ENCODE measurements around the gene GPR61. TPM values are rescaled to one million over a fixed set of nuclear protein-coding genes. Genes with fewer than 3 reads are reported as not detected.

Gene GPR61
- total and polyA plus RNA-seq, 7 donors: 0.10 to 1.4 (median 0.18) TPM; not detected in 4

- peaks cover 0 to 97% of the 10 kb centered on the region in 2 donors for H3K36me3 ChIP-seq (ENCODE audit: insufficient read depth in 1 of 2, low read depth in 1 of 2)
- no peaks in the 10 kb centered on the region for H3K4me1 ChIP-seq
- no peak for ATAC-seq
- no peak for DNase-seq
- H3K4me3 ChIP-seq: no peak overlapping the region
- no peaks in the 10 kb centered on the region for H3K27me3 ChIP-seq (ENCODE audit: insufficient read depth in 3 of 3, low read length in 2 of 3)
- WGBS, 3 donors: 88 to 97% (median 93%) methylated on average over 3 of the region's 3 CpGs
- no peaks in the 10 kb centered on the region for H3K9me3 ChIP-seq
- TF ChIP-seq, protein P1, sequence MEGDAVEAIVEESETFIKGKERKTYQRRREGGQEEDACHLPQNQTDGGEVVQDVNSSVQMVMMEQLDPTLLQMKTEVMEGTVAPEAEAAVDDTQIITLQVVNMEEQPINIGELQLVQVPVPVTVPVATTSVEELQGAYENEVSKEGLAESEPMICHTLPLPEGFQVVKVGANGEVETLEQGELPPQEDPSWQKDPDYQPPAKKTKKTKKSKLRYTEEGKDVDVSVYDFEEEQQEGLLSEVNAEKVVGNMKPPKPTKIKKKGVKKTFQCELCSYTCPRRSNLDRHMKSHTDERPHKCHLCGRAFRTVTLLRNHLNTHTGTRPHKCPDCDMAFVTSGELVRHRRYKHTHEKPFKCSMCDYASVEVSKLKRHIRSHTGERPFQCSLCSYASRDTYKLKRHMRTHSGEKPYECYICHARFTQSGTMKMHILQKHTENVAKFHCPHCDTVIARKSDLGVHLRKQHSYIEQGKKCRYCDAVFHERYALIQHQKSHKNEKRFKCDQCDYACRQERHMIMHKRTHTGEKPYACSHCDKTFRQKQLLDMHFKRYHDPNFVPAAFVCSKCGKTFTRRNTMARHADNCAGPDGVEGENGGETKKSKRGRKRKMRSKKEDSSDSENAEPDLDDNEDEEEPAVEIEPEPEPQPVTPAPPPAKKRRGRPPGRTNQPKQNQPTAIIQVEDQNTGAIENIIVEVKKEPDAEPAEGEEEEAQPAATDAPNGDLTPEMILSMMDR (IDR thresholded peaks at IDR 0.05): no peak
- intact Hi-C loops (cut with DNase I): no loop called here
- H3K27ac ChIP-seq: no peak overlapping the region
Measured at GRCh38 chr1:109586055-109586454, 46.4 kb downstream of the GPR61 start.

- 85 to 94% (median 87%) methylated on average over 3 of the region's 3 CpGs for WGBS, 3 donors
- Histone ChIP-seq H3K27me3 (ENCODE audit: insufficient read depth in 3 of 3, low read length in 2 of 3) (no peaks in the 10 kb centered on the region), H3K36me3 (ENCODE audit: insufficient read depth in 1 of 2, low read depth in 1 of 2) (peaks cover 0 to 99% of the 10 kb centered on the region in 2 donors), H3K4me3 (no peak overlapping the region), H3K4me1 (no peaks in the 10 kb centered on the region), H3K9me3 (no peaks in the 10 kb centered on the region), H3K27ac (no peak overlapping the region)
- DNase-seq (no peak), ATAC-seq (no peak)
- TF ChIP-seq, protein P1 (IDR thresholded peaks at IDR 0.05): no peak
- intact Hi-C loops (cut with DNase I): no loop called here
Measured at GRCh38 chr1:109589177-109589576, 49.5 kb downstream of the GPR61 start.

DNA sequence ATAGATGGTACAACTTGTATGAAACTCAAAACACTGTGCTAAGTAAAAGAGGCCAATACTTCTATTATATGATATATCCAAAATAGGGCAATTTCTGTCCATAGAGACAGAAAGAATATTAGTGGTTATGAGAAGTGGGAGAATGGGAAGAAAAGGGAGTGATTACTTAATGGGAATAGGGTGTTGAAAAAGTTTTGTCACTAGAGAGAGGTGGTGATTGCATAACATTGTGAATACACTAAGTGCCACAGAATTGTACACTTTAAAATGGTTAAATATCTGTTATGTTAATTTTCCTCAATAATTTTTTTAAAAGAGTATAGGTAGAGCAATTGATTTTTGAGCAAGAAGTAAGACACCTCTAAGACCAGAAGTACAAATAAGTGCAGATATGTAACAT, 50.0 kb downstream of the GPR61 start:
- H3K27me3 ChIP-seq (ENCODE audit: insufficient read depth in 3 of 3, low read length in 2 of 3): no peaks in the 10 kb centered on the region
- H3K4me1 ChIP-seq: no peaks in the 10 kb centered on the region
- H3K36me3 ChIP-seq (ENCODE audit: insufficient read depth in 1 of 2, low read depth in 1 of 2): peaks cover 0 to 96% of the 10 kb centered on the region in 2 donors
- DNase-seq (no peak), ATAC-seq (no peak)
- intact Hi-C loops (cut with DNase I): loop anchor here in 1 of 2 donors (10.0 kb wide), 1 partner anchor 1285 kb away; the partner anchor contains the start of gene CD53
- TF ChIP-seq, protein P1 (IDR thresholded peaks at IDR 0.05): no peak
- no peak overlapping the region for H3K4me3 ChIP-seq
- no peaks in the 10 kb centered on the region for H3K9me3 ChIP-seq
- H3K27ac ChIP-seq: no peak overlapping the region

GRCh38 chr1:109592916-109593315, 53.2 kb downstream of the GPR61 start:
- Histone ChIP-seq H3K27ac (no peak overlapping the region), H3K36me3 (ENCODE audit: insufficient read depth in 1 of 2, low read depth in 1 of 2) (peaks cover 0 to 80% of the 10 kb centered on the region in 2 donors), H3K27me3 (ENCODE audit: insufficient read depth in 3 of 3, low read length in 2 of 3) (no peaks in the 10 kb centered on the region), H3K9me3 (no peaks in the 10 kb centered on the region), H3K4me3 (no peak overlapping the region), H3K4me1 (no peaks in the 10 kb centered on the region)
- intact Hi-C loops (cut with DNase I): loop anchor here in 1 of 2 donors (10.0 kb wide), 1 partner anchor 1282 kb away; the partner anchor contains the start of gene CD53
- DNase-seq (no peak), ATAC-seq (no peak)
- TF ChIP-seq, protein P1 (IDR thresholded peaks at IDR 0.05): no peak

- H3K27ac ChIP-seq: no peak overlapping the region
- intact Hi-C loops (cut with DNase I): loop anchor here in 1 of 2 donors (10.0 kb wide), 1 partner anchor 1279 kb away; the partner anchor contains the start of gene CD53
- no peaks in the 10 kb centered on the region for H3K4me1 ChIP-seq
- WGBS, 3 donors: 93 to 97% (median 95%) methylated on average over 2 of the region's 2 CpGs
- no peaks in the 10 kb centered on the region for H3K9me3 ChIP-seq
- H3K27me3 ChIP-seq (ENCODE audit: insufficient read depth in 3 of 3, low read length in 2 of 3): no peaks in the 10 kb centered on the region
- TF ChIP-seq, protein P1 (IDR thresholded peaks at IDR 0.05): no peak
- no peak overlapping the region for H3K4me3 ChIP-seq
- DNase-seq (no peak), ATAC-seq (no peak)
- peaks cover 0 to 58% of the 10 kb centered on the region in 2 donors for H3K36me3 ChIP-seq (ENCODE audit: insufficient read depth in 1 of 2, low read depth in 1 of 2)
Measured at GRCh38 chr1:109595531-109595930, 55.9 kb downstream of the GPR61 start.
